Ovary (tissue), 9 donors: ENCODE results near the gene GRXCR2. TPM values are rescaled to one million over a fixed set of nuclear protein-coding genes. Genes with fewer than 3 reads are reported as not detected.

Experiments
- DNase-seq, 5 donors: peaks; one replicate each; pipeline ENCODE4 v3.0.0-alpha.2; 2019 to 2020
- H3K27ac ChIP-seq, 2 donors: fragments of 200-600 bp; one replicate each; pipeline versions ENCODE4 v1.5.1 to v1.8.0; 2019 to 2022
- H3K27me3 ChIP-seq: fragments of 200-600 bp; one replicate; pipeline ENCODE4 v1.8.0; 2022
- H3K36me3 ChIP-seq: fragments of 200-600 bp; sonication (generic); one replicate; pipeline ENCODE4 v1.5.1; 2019
- H3K4me1 ChIP-seq: one replicate; pipeline ENCODE4 v1.8.1; 2013; ENCODE audit warnings: mild to moderate bottlenecking, moderate library complexity; ENCODE audit not compliant: insufficient read depth
- H3K4me3 ChIP-seq: fragments of 200-600 bp; sonication (generic); one replicate; pipeline ENCODE4 v1.5.1; 2017
- H3K9me3 ChIP-seq, 2 donors: fragments of 200-600 bp in 1 of 2; sonication (generic) in 1 of 2; one replicate each; pipeline versions ENCODE4 v1.5.1 to v1.8.1; 2013 to 2019; ENCODE audit warnings: mild to moderate bottlenecking in 1 of 2, moderate library complexity in 1 of 2
- CTCF ChIP-seq, 3 donors: fragments of 450-650 bp in 2 of 3; fragments of 200-600 bp in 1 of 3; IDR thresholded peaks; one replicate each; pipeline versions ENCODE4 v1.5.1 to v1.8.0; 2016 to 2022; ENCODE audit warnings: antibody characterized with exemption in 3 of 3, mild to moderate bottlenecking in 1 of 3
- EP300 ChIP-seq: sonication (generic); formaldehyde crosslinking; IDR thresholded peaks from one replicate; pipeline ENCODE4 v1.6.1; 2017; ENCODE audit warnings: antibody characterized with exemption
- POLR2A ChIP-seq: fragments of 450-650 bp; IDR thresholded peaks from one replicate; pipeline ENCODE4 v1.6.1; 2017; ENCODE audit warnings: antibody characterized with exemption, mild to moderate bottlenecking, moderate library complexity
- WGBS, 3 donors: extraction: QIAGEN DNeasy Blood & Tissue Kit in 1 of 3; methylation state at CpG; one replicate each; pipeline versions ENCODE4 v1.1.5 to v1.1.7; 2013 to 2017; 5-methylcytosine and 5-hydroxymethylcytosine counted together
- intact Hi-C, 4 donors: fragments of 100-400 bp; cut with DNase I; formaldehyde crosslinking; loops; one replicate each; pipeline versions ENCODE4 v1.11.0 to v1.15.1; 2022 to 2023
- polyA plus RNA-seq, 2 donors: library from polyadenylated mRNA; stranded (reverse); fragments of 200-250 nt in 1 of 2; fragments of 350-450 nt in 1 of 2; fragmentation: Illumina TruSeq in 1 of 2; extraction: RNeasy Lipid Tissue Mini Kit (QIAGEN cat#74804) in 1 of 2; gene quantifications; one replicate each; pipeline ENCODE4 v1.2.3, GENCODE V29; 2013 to 2014
- total RNA-seq, 7 donors: library from RNA; depleted of rRNA in 2 of 7; stranded (reverse); fragments of >200 nt in 2 of 7; fragmentation: NEBNext Ultra II Directional in 3 of 7; extraction: Animal tissue kit (Norgen Biotek cat#: 25700) in 3 of 7; gene quantifications; one replicate each; pipeline versions ENCODE4 v1.1.0 to v1.2.4, GENCODE V29; 2016 to 2023
- donor health status: DM: no; HTN: no; CAD: no; lungs with moderate emphysema.
- donor health status: DM: no; HTN: no; CAD: no.
- donor health status: Bipolar disorder and iron deficiency.
- donor health status: DM: yes; HTN: yes; CAD: no.
- donor health status: DM: no; HTN: no; CAD: no.
- donor health status: DM: yes; HTN: yes; CAD: no.

The GRXCR2 gene
- total and polyA plus RNA-seq, 9 donors, result not detected

- no peak overlapping the region for H3K4me3 ChIP-seq
- DNase-seq, result no peak
- intact Hi-C loops, result no loop called here
- H3K36me3 ChIP-seq, result no peaks in the 10 kb centered on the region
- TF ChIP-seq EP300, result no peak
- TF ChIP-seq CTCF (IDR thresholded peaks at IDR 0.05), result no peak
- TF ChIP-seq POLR2A, result no peak
- no peaks in the 10 kb centered on the region for H3K4me1 ChIP-seq
- H3K9me3 ChIP-seq, result no peaks in the 10 kb centered on the region
- H3K27me3 ChIP-seq, result no peaks in the 10 kb centered on the region
- WGBS, 3 donors, result 38 to 72% (median 56%) methylated on average over 2 of the region's 2 CpGs
- no peak overlapping the region for H3K27ac ChIP-seq
Observed at GRCh38 chr5:145918397-145918796, 45.6 kb upstream of the GRXCR2 start.

- intact Hi-C loops, result no loop called here
Observed at GRCh38 chr5:145917288-145917687, 44.5 kb upstream of the GRXCR2 start.

GRCh38 chr5:145915970-145916638 is 43.3 kb upstream of the GRXCR2 start:
- H3K9me3 ChIP-seq, result no peaks in the 10 kb centered on the region
- H3K27ac ChIP-seq, result no peak overlapping the region
- TF ChIP-seq CTCF (IDR thresholded peaks at IDR 0.05) (no peak), EP300 (no peak), POLR2A (no peak)
- intact Hi-C loops, result no loop called here
- no peak overlapping the region for H3K4me3 ChIP-seq
- H3K27me3 ChIP-seq, result no peaks in the 10 kb centered on the region
- DNase-seq, result no peak
- 75 to 81% (median 78%) methylated on average over 7 of the region's 7 CpGs for WGBS, 3 donors
- H3K4me1 ChIP-seq, result no peaks in the 10 kb centered on the region
- no peaks in the 10 kb centered on the region for H3K36me3 ChIP-seq

More at GRCh38 chr5:145917288-145917687, 44.5 kb upstream of the GRXCR2 start:
- Histone ChIP-seq H3K4me3 (no peak overlapping the region), H3K27ac (no peak overlapping the region), H3K4me1 (no peaks in the 10 kb centered on the region), H3K36me3 (no peaks in the 10 kb centered on the region), H3K9me3 (no peaks in the 10 kb centered on the region), H3K27me3 (no peaks in the 10 kb centered on the region)
- DNase-seq, result no peak
- TF ChIP-seq CTCF (IDR thresholded peaks at IDR 0.05), result no peak
- no peak for TF ChIP-seq EP300
- no peak for TF ChIP-seq POLR2A

- Histone ChIP-seq H3K4me3 (no peak overlapping the region), H3K9me3 (no peaks in the 10 kb centered on the region), H3K27me3 (no peaks in the 10 kb centered on the region), H3K36me3 (no peaks in the 10 kb centered on the region), H3K4me1 (no peaks in the 10 kb centered on the region), H3K27ac (no peak overlapping the region)
- TF ChIP-seq CTCF (IDR thresholded peaks at IDR 0.05) (no peak), EP300 (no peak), POLR2A (no peak)
- intact Hi-C loops, result no loop called here
- WGBS, 3 donors, result 87 to 94% (median 92%) methylated on average over 7 of the region's 7 CpGs
- no peak for DNase-seq
Observed at GRCh38 chr5:145913701-145914100, 40.9 kb upstream of the GRXCR2 start.
